MM.1S (cell line): ENCODE measurements around the gene CD226.
A peak's percentile ranks its signal among the peaks of the same experiment; 100 is the strongest.

Experiments used
- DNase-seq: peaks from one replicate; pipeline ENCODE4 v3.0.0-alpha.2; 2015
- H2AFZ ChIP-seq: fragments of 300-600 bp; sonication (generic); 2 replicates; pipeline ENCODE4 v1.6.0; 2016; ENCODE audit warnings: antibody characterized with exemption, low read length
- H3F3A ChIP-seq: fragments of 300-600 bp; sonication (generic); 2 replicates; pipeline ENCODE4 v1.6.1; 2016; ENCODE audit warnings: mild to moderate bottlenecking, antibody characterized with exemption, low read length, moderate library complexity, mixed read lengths; ENCODE audit not compliant: insufficient read depth
- H3K27ac ChIP-seq: fragments of 300-600 bp; sonication (generic); 2 replicates; pipeline ENCODE4 v1.5.1; 2016; ENCODE audit warnings: mild to moderate bottlenecking, low read length
- H3K27me3 ChIP-seq: fragments of 300-600 bp; sonication (generic); replicated peaks from 2 replicates; pipeline ENCODE4 v1.6.0; 2016; ENCODE audit warnings: low read length; ENCODE audit not compliant: insufficient read depth
- H3K36me3 ChIP-seq: fragments of 300-600 bp; sonication (generic); replicated peaks from 2 replicates; pipeline ENCODE4 v1.6.1; 2016; ENCODE audit warnings: mild to moderate bottlenecking, low read length, mixed read lengths; ENCODE audit not compliant: insufficient read depth
- H3K4me1 ChIP-seq: fragments of 300-600 bp; sonication (generic); 2 replicates; pipeline ENCODE4 v1.6.1; 2016; ENCODE audit warnings: low read length, mixed read lengths
- H3K4me2 ChIP-seq: fragments of 300-600 bp; sonication (generic); 2 replicates; pipeline ENCODE4 v1.6.0; 2016; ENCODE audit warnings: low read depth, low read length
- H3K4me3 ChIP-seq: fragments of 300-600 bp; sonication (generic); 2 replicates; pipeline ENCODE4 v1.5.1; 2016; ENCODE audit warnings: low read length, mixed read lengths
- H3K79me2 ChIP-seq: fragments of 300-600 bp; sonication (generic); 2 replicates; pipeline ENCODE4 v1.6.1; 2016; ENCODE audit warnings: mixed run types, low read length, mixed read lengths
- H3K9ac ChIP-seq: fragments of 300-600 bp; sonication (generic); 2 replicates; pipeline ENCODE4 v1.6.1; 2016; ENCODE audit warnings: low read length, mixed read lengths
- H3K9me2 ChIP-seq: fragments of 300-600 bp; sonication (generic); replicated peaks from 2 replicates; pipeline ENCODE4 v1.6.1; 2016; ENCODE audit warnings: mild to moderate bottlenecking, low read length, mixed read lengths; ENCODE audit not compliant: insufficient read depth
- H3K9me3 ChIP-seq: fragments of 300-600 bp; sonication (generic); replicated peaks from 2 replicates; pipeline ENCODE4 v1.6.1; 2016; ENCODE audit warnings: mild to moderate bottlenecking, low read length, mixed read lengths; ENCODE audit not compliant: insufficient read depth
- H4K20me1 ChIP-seq: fragments of 300-600 bp; sonication (generic); 2 replicates; pipeline ENCODE4 v1.6.1; 2016; ENCODE audit warnings: mild to moderate bottlenecking, low read length, moderate library complexity, mixed read lengths; ENCODE audit not compliant: insufficient read depth
- EZH2 ChIP-seq: fragments of 300-600 bp; sonication (generic); optimal IDR thresholded peaks from 2 replicates; pipeline ENCODE3; 2017; ENCODE audit warnings: low read depth, mild to moderate bottlenecking, antibody characterized with exemption, low read length, mixed read lengths
- EZH2phosphoT487 ChIP-seq: fragments of 300-600 bp; sonication (generic); IDR thresholded peaks from 2 replicates; pipeline ENCODE4 v1.6.1; 2018; ENCODE audit warnings: antibody characterized with exemption, low read length
- TF ChIP-seq, protein P1 (sequence below): fragments of 300-600 bp; sonication (generic); IDR thresholded peaks from 2 replicates; pipeline ENCODE4 v1.5.1; 2016; ENCODE audit warnings: antibody characterized with exemption, low read length, mixed read lengths

Gene CD226

GRCh38 chr18:69956665-69957620, 9.3 kb upstream of the CD226 start:
- Histone ChIP-seq H2AFZ (peak overlapping the region; percentile 83), H3K9me3 (no peaks in the 10 kb centered on the region), H3K9ac (peak overlapping the region; percentile 44), H3F3A (peaks cover 17% of the 10 kb centered on the region), H3K4me2 (peak overlapping the region; percentile 65), H3K9me2 (no peaks in the 10 kb centered on the region), H3K36me3 (no peaks in the 10 kb centered on the region), H3K27me3 (no peaks in the 10 kb centered on the region), H3K4me1 (peaks cover 33% of the 10 kb centered on the region), H3K27ac (peak overlapping the region; percentile 67; the same call in 1 of the 2 replicates), H3K79me2 (no peaks in the 10 kb centered on the region), H4K20me1 (no peaks in the 10 kb centered on the region), H3K4me3 (peak overlapping the region; percentile 54)
- no peak for TF ChIP-seq EZH2phosphoT487
- no peak for TF ChIP-seq EZH2
- TF ChIP-seq, protein P1, sequence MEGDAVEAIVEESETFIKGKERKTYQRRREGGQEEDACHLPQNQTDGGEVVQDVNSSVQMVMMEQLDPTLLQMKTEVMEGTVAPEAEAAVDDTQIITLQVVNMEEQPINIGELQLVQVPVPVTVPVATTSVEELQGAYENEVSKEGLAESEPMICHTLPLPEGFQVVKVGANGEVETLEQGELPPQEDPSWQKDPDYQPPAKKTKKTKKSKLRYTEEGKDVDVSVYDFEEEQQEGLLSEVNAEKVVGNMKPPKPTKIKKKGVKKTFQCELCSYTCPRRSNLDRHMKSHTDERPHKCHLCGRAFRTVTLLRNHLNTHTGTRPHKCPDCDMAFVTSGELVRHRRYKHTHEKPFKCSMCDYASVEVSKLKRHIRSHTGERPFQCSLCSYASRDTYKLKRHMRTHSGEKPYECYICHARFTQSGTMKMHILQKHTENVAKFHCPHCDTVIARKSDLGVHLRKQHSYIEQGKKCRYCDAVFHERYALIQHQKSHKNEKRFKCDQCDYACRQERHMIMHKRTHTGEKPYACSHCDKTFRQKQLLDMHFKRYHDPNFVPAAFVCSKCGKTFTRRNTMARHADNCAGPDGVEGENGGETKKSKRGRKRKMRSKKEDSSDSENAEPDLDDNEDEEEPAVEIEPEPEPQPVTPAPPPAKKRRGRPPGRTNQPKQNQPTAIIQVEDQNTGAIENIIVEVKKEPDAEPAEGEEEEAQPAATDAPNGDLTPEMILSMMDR = no peak
- peak; percentile 71 for DNase-seq

GRCh38 chr18:69956057-69956456, 8.4 kb upstream of the CD226 start:
- Histone ChIP-seq H3K9me2 (no peaks in the 10 kb centered on the region), H3F3A (peaks cover 17% of the 10 kb centered on the region), H3K27me3 (no peaks in the 10 kb centered on the region), H3K4me2 (peak overlapping the region; percentile 65; the same call in 1 of the 2 replicates), H3K9me3 (no peaks in the 10 kb centered on the region), H2AFZ (no peak overlapping the region), H4K20me1 (no peaks in the 10 kb centered on the region), H3K36me3 (no peaks in the 10 kb centered on the region), H3K27ac (no peak overlapping the region), H3K79me2 (no peaks in the 10 kb centered on the region), H3K4me1 (peaks cover 33% of the 10 kb centered on the region), H3K4me3 (no peak overlapping the region), H3K9ac (no peak overlapping the region)
- TF ChIP-seq, protein P1 = no peak
- no peak for TF ChIP-seq EZH2phosphoT487
- no peak for DNase-seq

- Histone ChIP-seq H3K4me1 (peaks cover 37% of the 10 kb centered on the region), H3K9ac (no peak overlapping the region), H3K27ac (no peak overlapping the region), H3K4me3 (no peak overlapping the region), H3K36me3 (no peaks in the 10 kb centered on the region), H3K4me2 (no peak overlapping the region), H2AFZ (no peak overlapping the region), H3F3A (peaks cover 17% of the 10 kb centered on the region), H3K9me2 (no peaks in the 10 kb centered on the region), H3K79me2 (no peaks in the 10 kb centered on the region), H4K20me1 (no peaks in the 10 kb centered on the region), H3K9me3 (no peaks in the 10 kb centered on the region), H3K27me3 (no peaks in the 10 kb centered on the region)
- TF ChIP-seq EZH2phosphoT487 = no peak
- TF ChIP-seq, protein P1 = no peak
- no peak for TF ChIP-seq EZH2
- no peak for DNase-seq
Measured at GRCh38 chr18:69954719-69955480, 7.2 kb upstream of the CD226 start.
